22Rv1 (cell line): ENCODE results near the gene PIK3C2B.

Source experiments
- CTCF ChIP-seq: fragments of 450-650 bp; IDR thresholded peaks from 2 replicates; pipeline ENCODE4 v1.5.1; 2017; ENCODE audit warnings: mild to moderate bottlenecking
- ZFX ChIP-seq: fragments of 450-650 bp; IDR thresholded peaks from 2 replicates; pipeline ENCODE4 v1.6.1; 2017; ENCODE audit warnings: antibody characterized with exemption, borderline replicate concordance

GRCh38 chr1:204468206-204468605 lies 26.4 kb downstream of the PIK3C2B start:
- no peak for TF ChIP-seq CTCF
- TF ChIP-seq ZFX: no peak
